GM12878 (cell line): ENCODE measurements around the gene C19orf44. TPM values are rescaled to one million over a fixed set of nuclear protein-coding genes. Genes with fewer than 3 reads are reported as not detected.
"Not testable (repeated sequence)": the region's sequence is repeated elsewhere in the genome, so short reads cannot be mapped to it uniquely, and the experiment has no call there.

ENCODE experiments used
- ATAC-seq: fragments of 200-7000 bp; cut with Tn5 transposase; 3 replicates; pipeline ENCODE4 v1.9.1; 2020; ENCODE audit warnings: mild to moderate bottlenecking, moderate library complexity
- BruUV-seq: library from RNA; stranded (reverse); fragments of 400-500 nt; replicated peaks from 2 replicates; lab custom pipeline; 2021; lab: Mats Ljungman, UMichigan
- CTCF ChIA-PET: fragments of 300-600 bp; sonication (Branson Sonifier 250); formaldehyde crosslinking; extraction: SDS; loops from one replicate; lab custom pipeline; 2021; ENCODE audit warnings: inconsistent platforms; lab: Yijun Ruan, JAX
- POLR2A ChIA-PET: fragments of 350-600 bp; formaldehyde crosslinking; extraction: SDS; loops from one replicate; lab custom pipeline; 2021; ENCODE audit warnings: inconsistent platforms; lab: Charles Lee
- RAD21 ChIA-PET: fragments of 300-600 bp; sonication (Branson Sonifier 250); formaldehyde crosslinking; loops from one replicate; lab custom pipeline; 2023; ENCODE audit warnings: antibody characterized with exemption; ENCODE audit not compliant: unreplicated experiment; lab: Charles Lee
- SMC1A ChIA-PET: fragments of 300-600 bp; sonication (Branson Sonifier 250); formaldehyde crosslinking; loops from one replicate; lab custom pipeline; 2023; ENCODE audit not compliant: unreplicated experiment, uncharacterized antibody; lab: Charles Lee
- DNase-seq: peaks from one replicate; pipeline ENCODE4 v3.0.0-alpha.2; 2011; ENCODE audit warnings: low read depth, low spot score
- FAIRE-seq: peaks from 3 replicates; lab custom pipeline; 2011; peaks lifted over from hg19 to GRCh38; lab: Jason Lieb, UNC
- H2AFZ ChIP-seq: 2 replicates; pipeline ENCODE4 v1.6.0; 2011; ENCODE audit warnings: low read depth, low read length, control low read depth; ENCODE audit not compliant: control insufficient read depth
- H3K27ac ChIP-seq: 2 replicates; pipeline ENCODE4 v1.5.1; 2011; ENCODE audit warnings: control low read depth; ENCODE audit not compliant: control insufficient read depth, insufficient read depth
- H3K27me3 ChIP-seq, 2 experiments: replicated peaks in 1 of 2; 2 replicates each; pipeline versions ENCODE4 v1.6.0 to v1.6.1; 2011; ENCODE audit warnings: low read length in 1 of 2; ENCODE audit not compliant: control insufficient read depth in 2 of 2, insufficient read depth in 2 of 2
- H3K36me3 ChIP-seq, 2 experiments: 2 replicates each; pipeline ENCODE4 v1.5.1; 2011; ENCODE audit warnings: low read length in 1 of 2; ENCODE audit not compliant: control insufficient read depth in 2 of 2, insufficient read depth in 2 of 2
- H3K4me1 ChIP-seq: 2 replicates; pipeline ENCODE4 v1.6.1; 2011; ENCODE audit warnings: mild to moderate bottlenecking, low read length, moderate library complexity, mixed read lengths; ENCODE audit not compliant: control insufficient read depth, insufficient read depth
- H3K4me2 ChIP-seq: 2 replicates; pipeline ENCODE4 v1.6.0; 2011; ENCODE audit warnings: control low read depth; ENCODE audit not compliant: control insufficient read depth, insufficient read depth
- H3K4me3 ChIP-seq: fragments of 200-600 bp; sonication (generic); 2 replicates; pipeline ENCODE4 v1.5.1; 2016
- H3K79me2 ChIP-seq: 2 replicates; pipeline ENCODE4 v1.6.0; 2011; ENCODE audit warnings: low read length; ENCODE audit not compliant: control insufficient read depth, insufficient read depth
- H3K9ac ChIP-seq: 2 replicates; pipeline ENCODE4 v1.8.0; 2011; ENCODE audit warnings: low read length, control low read depth, mixed read lengths; ENCODE audit not compliant: control insufficient read depth, insufficient read depth
- H3K9me3 ChIP-seq: replicated peaks from 3 replicates; pipeline ENCODE4 v1.5.1; 2011; ENCODE audit warnings: mild to moderate bottlenecking, low read length; ENCODE audit not compliant: control insufficient read depth, insufficient read depth
- H4K20me1 ChIP-seq: 2 replicates; pipeline ENCODE4 v1.6.0; 2011; ENCODE audit not compliant: control insufficient read depth, insufficient read depth
- MLLT1 ChIP-seq: fragments of 450-650 bp; IDR thresholded peaks from 2 replicates; pipeline ENCODE4 v1.6.1; 2016; ENCODE audit warnings: mild to moderate bottlenecking
- WGBS: methylation state at CpG from one replicate; pipeline ENCODE4 v1.1.6; 2016; ENCODE audit warnings: low lambda C conversion rate; ENCODE audit not compliant: insufficient replicate concordance, insufficient coverage; ENCODE audit errors: missing lambda C conversion rate; 5-methylcytosine and 5-hydroxymethylcytosine counted together
- in situ Hi-C: fragments of 300-500 bp; cut with MboI; formaldehyde crosslinking; loops from 9 replicates; pipeline ENCODE4 v1.14.3; 2018; ENCODE audit warnings: mixed read lengths
- intact Hi-C: fragments of 100-400 bp; cut with micrococcal nuclease; formaldehyde crosslinking; loops from one replicate; pipeline ENCODE4 v1.14.2; 2022; ENCODE audit not compliant: unreplicated experiment
- polyA plus RNA-seq, 11 experiments: library from polyadenylated mRNA; depleted of rRNA in 4 of 11; unstranded in 6 of 11; stranded (reverse) in 5 of 11; fragments of >200 nt; fragmentation: Nextera tagmentation in 4 of 11; fragmentation: Illumina TruSeq in 1 of 11; extraction: Ambion mirVana in 4 of 11; extraction: Trizol in 1 of 11; gene quantifications; 1 replicate in 1 of 11; 2 replicates in 10 of 11; pipeline versions ENCODE4 v1.2.1 to v1.2.3, GENCODE V29; 2011 to 2016; ENCODE audit warnings: inconsistent platforms in 2 of 11, missing spikeins in 2 of 11, low read depth in 1 of 11
- total RNA-seq, 4 experiments: library from RNA; depleted of rRNA in 3 of 4; stranded (reverse); fragments of >200 nt in 3 of 4; fragmentation: Illumina TruSeq in 1 of 4; extraction: Trizol in 1 of 4; gene quantifications; 2 replicates each; pipeline versions ENCODE4 v1.2.1 to v1.2.3, GENCODE V29; 2013 to 2021
- TF ChIP-seq, protein P1 (sequence below): IDR thresholded peaks from 2 replicates; pipeline ENCODE4 v1.6.1; 2012; ENCODE audit warnings: mild to moderate bottlenecking, low read depth, low read length

Gene C19orf44
- total and polyA plus RNA-seq, 10 of the 15 experiments (the other 5 are each of a cell fraction or from before 2014, with no cell fraction given): 0.26 to 5.2 (median 3.6) TPM

- TF ChIP-seq, protein P1, sequence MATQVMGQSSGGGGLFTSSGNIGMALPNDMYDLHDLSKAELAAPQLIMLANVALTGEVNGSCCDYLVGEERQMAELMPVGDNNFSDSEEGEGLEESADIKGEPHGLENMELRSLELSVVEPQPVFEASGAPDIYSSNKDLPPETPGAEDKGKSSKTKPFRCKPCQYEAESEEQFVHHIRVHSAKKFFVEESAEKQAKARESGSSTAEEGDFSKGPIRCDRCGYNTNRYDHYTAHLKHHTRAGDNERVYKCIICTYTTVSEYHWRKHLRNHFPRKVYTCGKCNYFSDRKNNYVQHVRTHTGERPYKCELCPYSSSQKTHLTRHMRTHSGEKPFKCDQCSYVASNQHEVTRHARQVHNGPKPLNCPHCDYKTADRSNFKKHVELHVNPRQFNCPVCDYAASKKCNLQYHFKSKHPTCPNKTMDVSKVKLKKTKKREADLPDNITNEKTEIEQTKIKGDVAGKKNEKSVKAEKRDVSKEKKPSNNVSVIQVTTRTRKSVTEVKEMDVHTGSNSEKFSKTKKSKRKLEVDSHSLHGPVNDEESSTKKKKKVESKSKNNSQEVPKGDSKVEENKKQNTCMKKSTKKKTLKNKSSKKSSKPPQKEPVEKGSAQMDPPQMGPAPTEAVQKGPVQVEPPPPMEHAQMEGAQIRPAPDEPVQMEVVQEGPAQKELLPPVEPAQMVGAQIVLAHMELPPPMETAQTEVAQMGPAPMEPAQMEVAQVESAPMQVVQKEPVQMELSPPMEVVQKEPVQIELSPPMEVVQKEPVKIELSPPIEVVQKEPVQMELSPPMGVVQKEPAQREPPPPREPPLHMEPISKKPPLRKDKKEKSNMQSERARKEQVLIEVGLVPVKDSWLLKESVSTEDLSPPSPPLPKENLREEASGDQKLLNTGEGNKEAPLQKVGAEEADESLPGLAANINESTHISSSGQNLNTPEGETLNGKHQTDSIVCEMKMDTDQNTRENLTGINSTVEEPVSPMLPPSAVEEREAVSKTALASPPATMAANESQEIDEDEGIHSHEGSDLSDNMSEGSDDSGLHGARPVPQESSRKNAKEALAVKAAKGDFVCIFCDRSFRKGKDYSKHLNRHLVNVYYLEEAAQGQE: no peak
Observed at GRCh38 chr19:16470911-16471811, 25.0 kb upstream of the C19orf44 start (continued).

- intact Hi-C loops: not testable (repeated sequence)
- 0 out of 2 replicates have a peak, but pooled peaks have one; percentile 3 for TF ChIP-seq MLLT1
- TF ChIP-seq, all 136 proteins: peak for 1; not testable (repeated sequence) for 135
- ATAC-seq, BruUV-seq, RAD21 ChIA-PET, FAIRE-seq, H3K4me1 ChIP-seq, H4K20me1 ChIP-seq, in situ Hi-C loops, H3K27me3 ChIP-seq, DNase-seq, H3K9me3 ChIP-seq, H3K36me3 ChIP-seq, CTCF ChIA-PET: not testable (repeated sequence)
- H3K9ac ChIP-seq: peak overlapping the region; percentile 77; the same call in 1 of the 2 replicates
- SMC1A ChIA-PET: interaction anchor here (1.0 kb wide), 1 partner anchor 12 kb away, joined by 3 read pairs; no protein-coding TSS in a partner anchor
- H3K27ac ChIP-seq: peak overlapping the region; percentile 66
- peak overlapping the region; percentile 72 for H3K4me3 ChIP-seq
- H2AFZ ChIP-seq: peak overlapping the region; percentile 92; the same call in 1 of the 2 replicates
- 47% methylated on average over 2 of the region's 2 CpGs for WGBS
- H3K79me2 ChIP-seq: peaks cover 40% of the 10 kb centered on the region
- H3K4me2 ChIP-seq: peak overlapping the region; percentile 95
- POLR2A ChIA-PET: interaction anchor here (0.6 kb wide), 3 partner anchors 8 to 21 kb away, joined by 3 to 4 read pairs (median 3); no protein-coding TSS in a partner anchor
Observed at GRCh38 chr19:16472559-16472899, 23.7 kb upstream of the C19orf44 start.
